HCT116 (cell line): ENCODE results near the gene CD3D. TPM values are rescaled to one million over a fixed set of nuclear protein-coding genes. Genes with fewer than 3 reads are reported as not detected.

Experiments
- ATAC-seq: fragments of 200-7000 bp; cut with Tn5 transposase; 2 replicates; pipeline ENCODE4 v1.9.1; 2020; ENCODE audit warnings: mild to moderate bottlenecking, moderate library complexity
- BruUV-seq: library from RNA; stranded (reverse); fragments of 400-500 nt; replicated peaks from 2 replicates; lab custom pipeline; 2021; lab: Mats Ljungman, UMichigan
- CTCF ChIA-PET: fragments of 300-600 bp; sonication (Branson Sonifier 250); formaldehyde crosslinking; loops from one replicate; lab custom pipeline; 2021; ENCODE audit warnings: antibody characterized with exemption; lab: Charles Lee
- POLR2A ChIA-PET: fragments of 300-600, 350-600 bp; sonication (Branson Sonifier 250); formaldehyde crosslinking; loops from one replicate; lab custom pipeline; 2021; ENCODE audit warnings: antibody characterized with exemption; lab: Charles Lee
- RAD21 ChIA-PET, 2 experiments: fragments of 300-600 bp; sonication (Branson Sonifier 250); formaldehyde crosslinking; loops; one replicate each; lab custom pipeline; 2023; ENCODE audit warnings: low total read pairs in 2 of 2; ENCODE audit not compliant: uncharacterized antibody in 2 of 2, unreplicated experiment in 2 of 2, low non-redundant PET in 1 of 2; lab: Charles Lee
- DNase-seq: peaks from one replicate; pipeline ENCODE4 v3.0.0-alpha.2; 2010; ENCODE audit warnings: low read depth, low spot score
- H2AFZ ChIP-seq: fragments of 200-600 bp; shearing (Covaris generic), sonication (generic); 2 replicates; pipeline ENCODE4 v1.6.1; 2017; ENCODE audit warnings: low read depth, mixed run types, mixed read lengths, antibody characterized with exemption, low read length; ENCODE audit not compliant: poor library complexity, severe bottlenecking
- H3K27ac ChIP-seq: 2 replicates; pipeline ENCODE4 v1.5.1; 2012; ENCODE audit warnings: low read depth, low read length
- H3K27me3 ChIP-seq: fragments of 200-600 bp; sonication (generic); 2 replicates; pipeline ENCODE4 v1.6.1; 2016; ENCODE audit warnings: mixed run types, low read length, mixed read lengths; ENCODE audit not compliant: insufficient read depth
- H3K36me3 ChIP-seq, 2 experiments: fragments of 200-500 bp in 1 of 2; fragments of 200-600 bp in 1 of 2; sonication (Bioruptor generic) in 1 of 2; sonication (generic) in 1 of 2; 2 replicates each; pipeline versions ENCODE4 v1.5.1 to v1.6.1; 2014 to 2016; ENCODE audit warnings: low read length in 2 of 2, inconsistent platforms in 1 of 2, mixed read lengths in 1 of 2, mixed run types in 1 of 2; ENCODE audit not compliant: insufficient read depth in 2 of 2, control insufficient read depth in 1 of 2
- H3K4me1 ChIP-seq, 2 experiments: fragments of 200-600 bp in 1 of 2; sonication (generic) in 1 of 2; 2 replicates each; pipeline versions ENCODE4 v1.5.1 to v1.6.1; 2012 to 2017; ENCODE audit warnings: low read length in 2 of 2, inconsistent platforms in 1 of 2, mild to moderate bottlenecking in 1 of 2, mixed read lengths in 1 of 2, mixed run types in 1 of 2, moderate library complexity in 1 of 2; ENCODE audit not compliant: insufficient read depth in 2 of 2, control insufficient read depth in 1 of 2
- H3K4me2 ChIP-seq: fragments of 200-600 bp; sonication (generic); 2 replicates; pipeline ENCODE4 v1.6.1; 2017; ENCODE audit warnings: mixed run types, low read length, mixed read lengths
- H3K4me3 ChIP-seq, 2 experiments: fragments of 200-600 bp in 1 of 2; sonication (generic) in 1 of 2; replicated peaks in 1 of 2; 2 replicates each; pipeline ENCODE4 v1.5.1; 2011 to 2016; ENCODE audit warnings: low read length in 2 of 2, control low read depth in 1 of 2, low read depth in 1 of 2, mild to moderate bottlenecking in 1 of 2, mixed read lengths in 1 of 2, mixed run types in 1 of 2
- H3K79me2 ChIP-seq: fragments of 200-600 bp; sonication (generic); 2 replicates; pipeline ENCODE4 v1.6.1; 2017; ENCODE audit warnings: mild to moderate bottlenecking, mixed run types, low read length, moderate library complexity, mixed read lengths; ENCODE audit not compliant: insufficient read depth
- H3K9ac ChIP-seq: fragments of 200-600 bp; sonication (generic); 2 replicates; pipeline ENCODE4 v1.6.1; 2016; ENCODE audit warnings: low read length, mixed read lengths
- H3K9me2 ChIP-seq: fragments of 200-600 bp; sonication (generic), shearing (Covaris generic); 2 replicates; pipeline ENCODE4 v1.6.1; 2017; ENCODE audit warnings: mixed run types, mild to moderate bottlenecking, moderate library complexity; ENCODE audit not compliant: insufficient read depth
- H3K9me3 ChIP-seq, 2 experiments: fragments of 200-500 bp in 1 of 2; fragments of 200-600 bp in 1 of 2; sonication (Bioruptor generic) in 1 of 2; sonication (generic) in 1 of 2; 2 replicates each; pipeline ENCODE4 v1.6.1; 2014 to 2017; ENCODE audit warnings: low read length in 2 of 2, mixed read lengths in 2 of 2, inconsistent platforms in 1 of 2, low read depth in 1 of 2, mild to moderate bottlenecking in 1 of 2, mixed run types in 1 of 2, moderate library complexity in 1 of 2; ENCODE audit not compliant: control insufficient read depth in 1 of 2, insufficient read depth in 1 of 2
- H4K20me1 ChIP-seq: fragments of 200-600 bp; sonication (generic), shearing (Covaris generic); 2 replicates; pipeline ENCODE4 v1.6.1; 2017; ENCODE audit warnings: mixed run types, mild to moderate bottlenecking, moderate library complexity; ENCODE audit not compliant: insufficient read depth
- ATF3 ChIP-seq: IDR thresholded peaks from 2 replicates; pipeline ENCODE4 v1.6.1; 2012
- CBX3 ChIP-seq: IDR thresholded peaks from 2 replicates; pipeline ENCODE4 v1.6.1; 2012; ENCODE audit warnings: low read depth
- CTCF ChIP-seq, 3 experiments: fragments of 200-600 bp in 1 of 3; sonication (generic) in 1 of 3; IDR thresholded peaks in 2 of 3; conservative IDR thresholded peaks in 1 of 3; 2 replicates each; pipeline ENCODE4 v1.5.1; 2012 to 2017; ENCODE audit warnings: low read depth in 2 of 3, low read length in 2 of 3, antibody characterized with exemption in 1 of 3, borderline replicate concordance in 1 of 3, control low read depth in 1 of 3, mild to moderate bottlenecking in 1 of 3, mixed read lengths in 1 of 3, mixed run types in 1 of 3, moderate library complexity in 1 of 3; ENCODE audit not compliant: insufficient read depth in 1 of 3
- EGR1 ChIP-seq: IDR thresholded peaks from 2 replicates; pipeline ENCODE4 v1.6.1; 2012; ENCODE audit warnings: low read depth
- EZH2 ChIP-seq: fragments of 200-600 bp; sonication (generic); IDR thresholded peaks from 2 replicates; pipeline ENCODE4 v1.6.1; 2017; ENCODE audit warnings: antibody characterized with exemption, mixed run types
- EZH2phosphoT487 ChIP-seq: fragments of 200-600 bp; IDR thresholded peaks from 2 replicates; pipeline ENCODE4 v1.6.1; 2018; ENCODE audit warnings: antibody characterized with exemption, borderline replicate concordance
- JUND ChIP-seq: IDR thresholded peaks from 2 replicates; pipeline ENCODE4 v1.6.1; 2012
- MAX ChIP-seq: IDR thresholded peaks from 2 replicates; pipeline ENCODE4 v1.6.1; 2012
- POLR2A ChIP-seq: IDR thresholded peaks from 2 replicates; pipeline ENCODE4 v1.7.0; 2011; ENCODE audit warnings: borderline replicate concordance; ENCODE audit not compliant: insufficient read depth, insufficient read length; ENCODE audit errors: extremely low read depth
- POLR2AphosphoS5 ChIP-seq: IDR thresholded peaks from 2 replicates; pipeline ENCODE4 v1.6.1; 2011; ENCODE audit warnings: mild to moderate bottlenecking, low read depth, low read length, moderate library complexity
- REST ChIP-seq: IDR thresholded peaks from 2 replicates; pipeline ENCODE4 v1.6.1; 2012; ENCODE audit warnings: low read depth
- SRF ChIP-seq: IDR thresholded peaks from 2 replicates; pipeline ENCODE4 v1.6.1; 2012; ENCODE audit warnings: low read depth
- ZBTB33 ChIP-seq: IDR thresholded peaks from 2 replicates; pipeline ENCODE4 v1.6.1; 2011; ENCODE audit warnings: mild to moderate bottlenecking, low read length, moderate library complexity; ENCODE audit not compliant: insufficient replicate concordance; ENCODE audit errors: extremely low read depth
- intact Hi-C: fragments of 100-400 bp; cut with micrococcal nuclease; formaldehyde crosslinking; loops from 2 replicates; pipeline ENCODE4 v1.10.0; 2022
- total RNA-seq: library from RNA; stranded (reverse); gene quantifications from one replicate; pipeline ENCODE4 v1.2.1, GENCODE V29; 2021; ENCODE audit not compliant: unreplicated experiment

CD3D gene
- total RNA-seq, 1 experiment from 2014 or later: 1.0 TPM

GRCh38 chr11:118325283-118325682, 17.2 kb downstream of the CD3D start:
- Histone ChIP-seq H3K9me2 (0 out of 2 replicates have a peak, but pooled peaks cover 2% of the 10 kb centered on the region), H3K9me3 (no peaks in the 10 kb centered on the region), H3K9ac (no peak overlapping the region), H3K4me3 (no peak overlapping the region), H4K20me1 (no peaks in the 10 kb centered on the region), H3K27ac (no peak overlapping the region), H3K4me2 (no peak overlapping the region), H2AFZ (no peak overlapping the region), H3K27me3 (no peaks in the 10 kb centered on the region), H3K4me1 (peaks cover 0 to 6% of the 10 kb centered on the region in 2 experiments; a peak in 2 of 4 replicates), H3K36me3 (no peaks in the 10 kb centered on the region), H3K79me2 (no peaks in the 10 kb centered on the region)
- intact Hi-C loops: no loop called here
- ChIA-PET RAD21 (no interaction called here), CTCF (no interaction called here), POLR2A (no interaction called here)
- no peak for TF ChIP-seq CTCF (IDR thresholded peaks at IDR 0.05 in 2 of 3, conservative IDR thresholded peaks at IDR 0.05 in 1 of 3; ENCODE audit: borderline replicate concordance in 1 of 3, insufficient read depth in 1 of 3, low read depth in 2 of 3, low read length in 2 of 3)
- no peak for TF ChIP-seq REST
- no peak for TF ChIP-seq POLR2AphosphoS5
- TF ChIP-seq SRF: no peak
- TF ChIP-seq EZH2: no peak
- no peak for TF ChIP-seq ZBTB33
- TF ChIP-seq EZH2phosphoT487: no peak
- no peak for TF ChIP-seq CBX3
- TF ChIP-seq POLR2A: no peak
- no peak for TF ChIP-seq EGR1
- TF ChIP-seq MAX: no peak
- no peak for TF ChIP-seq JUND
- no peak for TF ChIP-seq ATF3
- BruUV-seq: no TSS peak
- DNase-seq: no peak
- no peak for ATAC-seq
